GM23338 (cell line): ENCODE measurements around the gene ATXN7L1.

Experiments
- CTCF ChIP-seq, 2 experiments: fragments of 200-600 bp in 1 of 2; sonication (generic) in 1 of 2; conservative IDR thresholded peaks; 2 replicates each; pipeline versions ENCODE4 v1.5.1 to v1.6.1; 2016 to 2017; ENCODE audit warnings: antibody characterized with exemption in 2 of 2, low read depth in 2 of 2, mild to moderate bottlenecking in 2 of 2, moderate library complexity in 1 of 2
- EZH2 ChIP-seq: fragments of 200-600 bp; sonication (generic); IDR thresholded peaks from one replicate; pipeline ENCODE4 v1.8.0; 2017; ENCODE audit warnings: antibody characterized with exemption, mild to moderate bottlenecking, low read depth; ENCODE audit not compliant: unreplicated experiment
- ZNF331 ChIP-seq: fragments of 250-450 bp; sonication (Bioruptor Pico); IDR thresholded peaks from 2 replicates; pipeline ENCODE4 v1.5.0; 2020; ENCODE audit warnings: low read depth, mild to moderate bottlenecking, moderate library complexity

DNA sequence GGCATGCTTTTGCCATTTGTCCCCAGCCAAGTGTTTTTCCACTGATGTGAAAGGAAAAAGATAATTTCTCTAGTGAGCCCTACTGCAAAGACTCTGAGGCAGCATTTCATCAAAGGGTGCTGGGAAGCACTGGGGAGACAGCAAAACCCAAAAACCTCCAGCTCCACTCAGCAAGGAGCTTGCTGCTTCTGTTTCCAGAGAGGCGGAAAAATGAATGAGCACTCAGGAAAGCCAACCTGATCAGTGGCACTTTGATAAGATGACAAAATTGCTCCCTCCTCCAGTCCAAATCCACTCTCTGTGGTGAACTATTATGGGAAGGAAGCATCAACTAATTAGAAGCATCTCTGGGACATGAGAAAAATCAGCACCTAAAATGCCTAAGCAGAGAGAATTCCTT is 68.2 kb downstream of the ATXN7L1 start:
- TF ChIP-seq CTCF (conservative IDR thresholded peaks at IDR 0.05; ENCODE audit: low read depth in 2 of 2) (no peak), EZH2 (no peak), ZNF331 (CRISPR knock-in tag) (no peak)
